Breast epithelium (tissue), 3 donors: Measurements from ENCODE around the gene FAM204A.

ENCODE experiments used
- POLR2A ChIP-seq: fragments of 450-650 bp; IDR thresholded peaks from one replicate; pipeline ENCODE4 v1.6.1; 2016; ENCODE audit warnings: antibody characterized with exemption, mild to moderate bottlenecking, moderate library complexity
- TF ChIP-seq, protein P1 (sequence below), 3 donors: fragments of 450-650 bp; IDR thresholded peaks; one replicate each; pipeline ENCODE4 v1.5.1; 2016 to 2017; ENCODE audit warnings: antibody characterized with exemption in 3 of 3, mild to moderate bottlenecking in 3 of 3, moderate library complexity in 3 of 3

GRCh38 chr10:118300320-118300719, 41.8 kb downstream of the FAM204A start:
- TF ChIP-seq, protein P1, sequence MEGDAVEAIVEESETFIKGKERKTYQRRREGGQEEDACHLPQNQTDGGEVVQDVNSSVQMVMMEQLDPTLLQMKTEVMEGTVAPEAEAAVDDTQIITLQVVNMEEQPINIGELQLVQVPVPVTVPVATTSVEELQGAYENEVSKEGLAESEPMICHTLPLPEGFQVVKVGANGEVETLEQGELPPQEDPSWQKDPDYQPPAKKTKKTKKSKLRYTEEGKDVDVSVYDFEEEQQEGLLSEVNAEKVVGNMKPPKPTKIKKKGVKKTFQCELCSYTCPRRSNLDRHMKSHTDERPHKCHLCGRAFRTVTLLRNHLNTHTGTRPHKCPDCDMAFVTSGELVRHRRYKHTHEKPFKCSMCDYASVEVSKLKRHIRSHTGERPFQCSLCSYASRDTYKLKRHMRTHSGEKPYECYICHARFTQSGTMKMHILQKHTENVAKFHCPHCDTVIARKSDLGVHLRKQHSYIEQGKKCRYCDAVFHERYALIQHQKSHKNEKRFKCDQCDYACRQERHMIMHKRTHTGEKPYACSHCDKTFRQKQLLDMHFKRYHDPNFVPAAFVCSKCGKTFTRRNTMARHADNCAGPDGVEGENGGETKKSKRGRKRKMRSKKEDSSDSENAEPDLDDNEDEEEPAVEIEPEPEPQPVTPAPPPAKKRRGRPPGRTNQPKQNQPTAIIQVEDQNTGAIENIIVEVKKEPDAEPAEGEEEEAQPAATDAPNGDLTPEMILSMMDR (IDR thresholded peaks at IDR 0.05): no peak
- no peak for TF ChIP-seq POLR2A
